Panc1 (cell line): ENCODE results near the gene MYLK. TPM values are rescaled to one million over a fixed set of nuclear protein-coding genes. Genes with fewer than 3 reads are reported as not detected.
A peak's percentile ranks its signal among the peaks of the same experiment; 100 is the strongest.

Source experiments
- ATAC-seq: fragments of 200-7000 bp; cut with Tn5 transposase; 2 replicates; pipeline ENCODE4 v1.9.1; 2020; ENCODE audit warnings: mild to moderate bottlenecking, moderate library complexity
- BruUV-seq: library from RNA; stranded (reverse); fragments of 400-500 nt; replicated peaks from 2 replicates; lab custom pipeline; 2021; lab: Mats Ljungman, UMichigan
- CTCF ChIA-PET: fragments of 300-600 bp; sonication (Branson Sonifier 250); formaldehyde crosslinking; loops from one replicate; lab custom pipeline; 2022; ENCODE audit warnings: antibody characterized with exemption; lab: Charles Lee
- POLR2A ChIA-PET: fragments of 300-600 bp; sonication (Branson Sonifier 250); formaldehyde crosslinking; loops from one replicate; lab custom pipeline; 2022; ENCODE audit warnings: antibody characterized with exemption; lab: Charles Lee
- DNase-seq: peaks from one replicate; pipeline ENCODE4 v3.0.0-alpha.2; 2010; ENCODE audit warnings: low read depth, low spot score
- H3K27ac ChIP-seq: 2 replicates; pipeline ENCODE4 v1.5.1; 2011; ENCODE audit warnings: mild to moderate bottlenecking, low read length, inconsistent platforms
- H3K27me3 ChIP-seq: fragments of 200-500 bp; sonication (Bioruptor generic); 2 replicates; pipeline ENCODE4 v1.6.0; 2014; ENCODE audit warnings: low read length, inconsistent platforms; ENCODE audit not compliant: control insufficient read depth, insufficient read depth
- H3K36me3 ChIP-seq: fragments of 200-500 bp; sonication (Bioruptor generic); 2 replicates; pipeline ENCODE4 v1.5.1; 2014; ENCODE audit warnings: inconsistent platforms, mild to moderate bottlenecking, low read length, moderate library complexity; ENCODE audit not compliant: control insufficient read depth, insufficient read depth
- H3K4me1 ChIP-seq: 2 replicates; pipeline ENCODE4 v1.5.1; 2011; ENCODE audit warnings: inconsistent platforms, mild to moderate bottlenecking, low read length, moderate library complexity; ENCODE audit not compliant: control insufficient read depth, insufficient read depth
- H3K4me3 ChIP-seq, 2 experiments: 2 replicates each; pipeline ENCODE4 v1.5.1; 2011 to 2012; ENCODE audit warnings: low read depth in 2 of 2, low read length in 2 of 2, mild to moderate bottlenecking in 2 of 2, inconsistent platforms in 1 of 2, moderate library complexity in 1 of 2
- H3K9me3 ChIP-seq: fragments of 200-500 bp; sonication (Bioruptor generic); 2 replicates; pipeline ENCODE4 v1.5.1; 2014; ENCODE audit warnings: low read depth, mild to moderate bottlenecking, inconsistent platforms, low read length, moderate library complexity; ENCODE audit not compliant: control insufficient read depth, insufficient read depth
- CTCF ChIP-seq: fragments of 450-650 bp; IDR thresholded peaks from 2 replicates; pipeline ENCODE4 v1.5.1; 2017; ENCODE audit warnings: mild to moderate bottlenecking
- POLR2AphosphoS5 ChIP-seq: IDR thresholded peaks from 2 replicates; pipeline ENCODE4 v1.6.1; 2012; ENCODE audit warnings: mild to moderate bottlenecking, low read depth, low read length, moderate library complexity
- REST ChIP-seq, 2 experiments: IDR thresholded peaks; 2 replicates each; pipeline ENCODE4 v1.6.1; 2011 to 2012; ENCODE audit warnings: low read depth in 2 of 2, control low read depth in 1 of 2, low read length in 1 of 2, mild to moderate bottlenecking in 1 of 2, moderate library complexity in 1 of 2; ENCODE audit not compliant: insufficient read depth in 1 of 2
- SIN3A ChIP-seq: IDR thresholded peaks from 2 replicates; pipeline ENCODE4 v1.6.1; 2012; ENCODE audit warnings: low read depth, mild to moderate bottlenecking, low read length, moderate library complexity, borderline replicate concordance; ENCODE audit not compliant: insufficient read depth
- TCF7L2 ChIP-seq: IDR thresholded peaks from 2 replicates; pipeline ENCODE4 v1.6.1; 2011; ENCODE audit warnings: mild to moderate bottlenecking, low read depth, low read length, inconsistent platforms
- in situ Hi-C: cut with HindIII; loops from 2 replicates; pipeline ENCODE4 v1.10.0; 2016; ENCODE audit warnings: low sequenced_read_pairs, low pct_unique_long_range_greater_than_20kb
- intact Hi-C: fragments of 100-400 bp; cut with micrococcal nuclease; formaldehyde crosslinking; loops from one replicate; pipeline ENCODE4 v1.10.0; 2022; ENCODE audit not compliant: unreplicated experiment
- total RNA-seq: library from RNA; stranded (reverse); gene quantifications from one replicate; pipeline ENCODE4 v1.2.1, GENCODE V29; 2021; ENCODE audit not compliant: unreplicated experiment

MYLK gene
- total RNA-seq, 1 experiment from 2014 or later: 29.7 TPM

DNA sequence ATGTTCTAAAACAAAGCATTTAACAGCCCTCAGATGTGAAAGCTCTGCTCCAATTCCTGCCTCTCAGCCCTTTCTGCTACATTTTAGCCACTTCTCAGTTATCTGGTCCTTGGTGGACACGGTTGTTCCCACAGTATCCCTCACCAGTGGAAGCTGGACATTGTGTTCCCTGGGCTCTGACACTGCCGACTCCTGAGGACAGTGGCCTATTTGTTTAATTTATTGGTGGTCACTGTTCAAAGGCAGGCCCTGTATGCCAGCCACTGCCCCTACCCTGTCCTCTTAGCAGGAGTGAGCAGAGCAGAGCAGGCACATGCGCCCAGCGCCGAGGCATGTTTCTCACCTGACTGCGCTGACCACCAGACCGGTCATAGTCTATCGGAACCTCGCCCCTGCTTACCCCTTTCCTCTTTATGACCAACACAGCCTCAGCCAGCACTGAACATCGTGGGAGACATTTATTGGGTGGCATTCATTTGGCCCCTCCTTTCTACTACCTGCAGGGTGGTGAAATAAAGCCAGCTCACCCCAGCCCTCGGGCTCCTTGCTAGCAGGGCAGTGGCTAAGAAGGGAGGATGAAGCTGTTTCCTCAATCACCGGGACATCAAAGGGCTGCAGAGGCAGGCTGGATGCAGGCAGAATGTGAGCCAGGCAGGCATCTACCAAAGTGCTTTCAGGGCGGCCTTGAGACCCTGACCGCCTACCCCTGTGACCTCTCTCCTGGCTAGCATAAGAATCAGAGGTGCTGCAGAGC is 245.0 kb downstream of the MYLK start:
- CTCF ChIA-PET: no interaction called here
- no peak for ATAC-seq
- POLR2A ChIA-PET: no interaction called here
- Histone ChIP-seq H3K36me3 (no peaks in the 10 kb centered on the region), H3K27me3 (no peaks in the 10 kb centered on the region), H3K9me3 (no peaks in the 10 kb centered on the region), H3K4me1 (no peaks in the 10 kb centered on the region), H3K4me3 (no peak overlapping the region), H3K27ac (no peak overlapping the region)
- intact Hi-C loops: no loop called here
- no peak for TF ChIP-seq REST (IDR thresholded peaks at IDR 0.05; ENCODE audit: insufficient read depth in 1 of 2, low read depth in 2 of 2, low read length in 1 of 2)
- peak; percentile 77 for TF ChIP-seq TCF7L2
- TF ChIP-seq CTCF: no peak
- TF ChIP-seq SIN3A: no peak
- in situ Hi-C loops: no loop called here
- DNase-seq: no peak
- no TSS peak for BruUV-seq

- H3K9me3 ChIP-seq: no peaks in the 10 kb centered on the region
- TF ChIP-seq REST (IDR thresholded peaks at IDR 0.05; ENCODE audit: insufficient read depth in 1 of 2, low read depth in 2 of 2, low read length in 1 of 2) (no peak), TCF7L2 (no peak), SIN3A (no peak), POLR2AphosphoS5 (no peak), CTCF (no peak)
- H3K36me3 ChIP-seq: no peaks in the 10 kb centered on the region
- DNase-seq: no peak
- H3K4me1 ChIP-seq: no peaks in the 10 kb centered on the region
- no peak overlapping the region for H3K27ac ChIP-seq
- H3K4me3 ChIP-seq: no peak overlapping the region
- intact Hi-C loops (no loop called here), in situ Hi-C loops (no loop called here)
- CTCF ChIA-PET: no interaction called here
- H3K27me3 ChIP-seq: no peaks in the 10 kb centered on the region
- POLR2A ChIA-PET: no interaction called here
- no TSS peak for BruUV-seq
- ATAC-seq: no peak
These were observed 246.3 kb downstream of the MYLK start for GRCh38 chr3:123637841-123638240.
